Rectal smooth muscle tissue (tissue), 1 donor: ENCODE data around the gene TBC1D2.

Experiments used
- H3K27ac ChIP-seq: one replicate; pipeline ENCODE4 v1.7.0; 2013; ENCODE audit warnings: low read depth, low read length, inconsistent platforms
- H3K27me3 ChIP-seq: one replicate; pipeline ENCODE4 v1.7.0; 2013; ENCODE audit warnings: low read length; ENCODE audit not compliant: control insufficient read depth, insufficient read depth
- H3K36me3 ChIP-seq: one replicate; pipeline ENCODE4 v1.7.0; 2013; ENCODE audit warnings: low read length; ENCODE audit not compliant: control insufficient read depth, insufficient read depth
- H3K4me1 ChIP-seq: one replicate; pipeline ENCODE4 v1.7.0; 2013; ENCODE audit warnings: low read length; ENCODE audit not compliant: control insufficient read depth, insufficient read depth
- H3K4me3 ChIP-seq: one replicate; pipeline ENCODE4 v1.7.0; 2013; ENCODE audit warnings: low read length
- H3K9ac ChIP-seq: one replicate; pipeline ENCODE4 v1.7.0; 2013; ENCODE audit warnings: low read length

TBC1D2 gene

DNA sequence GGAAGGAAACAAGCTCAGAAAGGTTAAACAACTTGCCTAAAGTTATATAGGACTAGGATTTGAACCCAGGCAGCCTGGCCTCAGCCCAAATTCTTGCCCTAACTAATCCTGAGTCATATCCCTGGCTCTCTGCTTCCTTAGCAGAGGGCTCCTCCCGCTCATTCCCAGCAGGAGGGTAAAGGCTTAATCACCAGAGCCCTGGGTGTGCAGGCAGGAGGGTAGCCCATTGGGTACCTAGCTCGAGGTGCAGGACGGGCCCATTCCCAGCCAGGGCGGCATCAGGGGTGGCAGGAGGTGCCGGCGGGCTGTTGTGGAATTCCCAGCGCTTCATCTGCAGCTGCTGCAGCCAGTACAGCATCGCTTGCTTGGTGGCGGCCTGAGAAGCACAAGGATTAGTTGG is 3.9 kb downstream of the TBC1D2 start:
- Histone ChIP-seq H3K27me3 (no peaks in the 10 kb centered on the region), H3K4me1 (peaks cover 5% of the 10 kb centered on the region), H3K27ac (no peak overlapping the region), H3K36me3 (no peaks in the 10 kb centered on the region), H3K9ac (no peak overlapping the region), H3K4me3 (no peak overlapping the region)

DNA sequence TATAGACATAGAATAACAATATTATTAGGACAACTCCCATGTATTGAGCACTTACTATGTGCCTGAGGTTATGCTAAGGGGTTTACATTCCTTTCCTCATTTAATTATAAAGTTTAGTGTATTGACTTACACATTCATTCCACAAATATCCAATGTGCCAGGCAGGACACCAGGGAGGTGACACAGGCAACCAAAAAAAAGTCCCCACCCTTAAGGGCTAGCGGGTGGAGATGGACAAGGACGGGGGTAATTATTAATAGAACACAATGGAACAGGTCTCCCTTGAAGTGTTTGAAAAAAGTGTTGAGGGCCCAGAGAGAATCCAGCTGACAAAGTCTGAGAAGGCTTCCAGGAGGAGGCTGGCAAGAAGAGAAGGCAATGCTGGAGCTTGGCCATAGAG is 5.7 kb downstream of the TBC1D2 start:
- H3K27me3 ChIP-seq, result no peaks in the 10 kb centered on the region
- H3K9ac ChIP-seq, result no peak overlapping the region
- no peak overlapping the region for H3K4me3 ChIP-seq
- no peak overlapping the region for H3K27ac ChIP-seq
- peaks cover 5% of the 10 kb centered on the region for H3K4me1 ChIP-seq
- H3K36me3 ChIP-seq, result no peaks in the 10 kb centered on the region

DNA sequence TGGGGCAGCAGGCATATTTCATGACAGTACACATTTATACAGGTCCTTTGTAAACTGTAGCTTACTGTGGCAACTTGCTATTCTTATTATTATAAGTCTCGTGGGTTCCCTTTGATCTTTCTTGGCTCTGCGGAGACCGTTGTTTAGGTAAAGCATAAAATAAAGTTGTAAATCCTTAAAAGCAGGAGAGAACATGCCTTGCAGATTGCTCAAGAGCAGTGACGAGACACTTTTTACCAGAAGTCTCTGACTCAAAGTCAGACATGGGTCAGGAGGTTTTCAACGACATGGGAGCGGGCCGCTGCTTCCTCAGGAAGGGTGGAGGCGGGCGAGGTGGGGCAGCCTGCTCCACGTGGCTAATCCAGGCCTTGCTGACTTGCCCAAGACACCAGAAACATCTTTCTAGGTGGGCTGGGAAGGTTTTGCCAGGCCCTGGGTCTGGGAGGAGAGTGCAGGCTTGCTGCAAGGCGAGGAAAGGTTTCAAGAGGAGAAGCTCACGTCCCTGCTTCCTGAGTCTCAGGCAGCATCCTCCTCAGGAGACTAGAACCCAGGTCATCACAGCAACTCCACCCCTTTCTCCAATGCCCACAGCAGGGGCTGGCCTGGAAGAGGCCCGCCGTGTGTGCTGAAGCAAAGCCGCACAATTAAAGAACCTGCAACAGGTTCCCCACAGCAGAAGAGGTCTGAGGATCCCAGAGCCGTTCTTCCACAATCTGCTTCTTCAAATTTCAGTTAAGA is 6.5 kb downstream of the TBC1D2 start:
- H3K4me3 ChIP-seq, result no peak overlapping the region
- no peaks in the 10 kb centered on the region for H3K36me3 ChIP-seq
- no peak overlapping the region for H3K27ac ChIP-seq
- no peaks in the 10 kb centered on the region for H3K4me1 ChIP-seq
- H3K9ac ChIP-seq, result no peak overlapping the region
- no peaks in the 10 kb centered on the region for H3K27me3 ChIP-seq

DNA sequence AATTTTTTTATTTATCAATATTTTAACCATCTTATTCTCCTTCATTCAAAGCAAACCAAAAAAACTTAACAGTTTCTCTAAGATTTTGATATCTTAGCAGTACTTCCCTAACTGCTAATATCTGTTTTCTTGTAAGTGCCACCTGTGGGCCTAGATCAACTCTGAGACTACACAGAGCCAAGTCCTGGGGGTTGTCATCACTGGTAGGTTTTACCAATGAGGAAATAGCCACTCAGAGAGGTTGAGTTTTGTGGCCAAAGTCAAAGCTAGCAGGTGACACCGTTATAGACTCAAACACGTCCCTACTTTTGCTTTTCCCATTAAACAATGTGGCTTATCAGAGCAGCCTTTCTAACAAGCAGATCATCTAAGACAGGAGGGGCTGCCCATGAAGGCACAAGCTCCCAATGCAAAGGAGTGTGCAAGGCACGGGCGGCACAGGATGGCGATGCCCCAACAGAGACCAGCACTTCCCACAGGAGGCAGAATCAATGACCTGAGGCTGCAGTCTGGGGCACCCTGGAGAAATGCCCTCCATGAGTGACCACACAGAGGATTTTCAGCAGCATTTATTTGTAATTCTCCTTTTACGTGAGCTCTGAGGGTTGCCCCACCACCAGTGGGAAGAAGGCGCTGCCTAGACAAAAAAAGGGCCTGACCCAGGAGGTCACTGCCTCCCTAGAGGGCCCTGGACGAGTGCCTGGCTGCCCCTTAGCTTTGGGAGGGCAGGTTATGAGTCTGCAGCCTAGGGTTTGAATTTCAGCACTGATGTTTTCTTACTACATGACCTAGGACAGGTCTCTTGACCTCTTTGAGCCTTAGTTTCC is 7.4 kb downstream of the TBC1D2 start:
- no peak overlapping the region for H3K9ac ChIP-seq

DNA sequence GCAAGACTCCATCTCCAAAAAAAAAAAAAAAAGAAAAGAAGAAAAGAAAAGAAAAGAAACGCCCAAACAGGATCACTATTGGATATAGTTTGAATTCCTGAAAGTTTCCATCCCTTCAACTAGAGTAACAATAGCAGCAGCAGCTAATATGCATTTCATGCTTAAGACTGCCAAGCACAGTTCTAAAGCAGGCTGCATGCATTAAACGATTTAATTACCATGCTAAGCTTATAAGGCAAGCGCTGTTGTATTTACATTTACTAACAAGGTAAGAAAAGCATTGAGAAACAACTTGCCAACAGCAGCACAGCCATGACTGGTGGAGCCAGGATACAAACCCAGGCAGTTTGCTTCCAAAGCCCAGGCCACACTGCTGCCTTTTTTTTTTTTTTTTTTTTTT is 13.0 kb downstream of the TBC1D2 start:
- H3K27me3 ChIP-seq, result no peaks in the 10 kb centered on the region
- H3K36me3 ChIP-seq, result no peaks in the 10 kb centered on the region
- H3K4me1 ChIP-seq, result no peaks in the 10 kb centered on the region

More for the DNA sequence above, 7.4 kb downstream of the TBC1D2 start:
- H3K36me3 ChIP-seq, result no peaks in the 10 kb centered on the region
- no peaks in the 10 kb centered on the region for H3K27me3 ChIP-seq
- H3K27ac ChIP-seq, result no peak overlapping the region
- no peaks in the 10 kb centered on the region for H3K4me1 ChIP-seq
- no peak overlapping the region for H3K4me3 ChIP-seq

DNA sequence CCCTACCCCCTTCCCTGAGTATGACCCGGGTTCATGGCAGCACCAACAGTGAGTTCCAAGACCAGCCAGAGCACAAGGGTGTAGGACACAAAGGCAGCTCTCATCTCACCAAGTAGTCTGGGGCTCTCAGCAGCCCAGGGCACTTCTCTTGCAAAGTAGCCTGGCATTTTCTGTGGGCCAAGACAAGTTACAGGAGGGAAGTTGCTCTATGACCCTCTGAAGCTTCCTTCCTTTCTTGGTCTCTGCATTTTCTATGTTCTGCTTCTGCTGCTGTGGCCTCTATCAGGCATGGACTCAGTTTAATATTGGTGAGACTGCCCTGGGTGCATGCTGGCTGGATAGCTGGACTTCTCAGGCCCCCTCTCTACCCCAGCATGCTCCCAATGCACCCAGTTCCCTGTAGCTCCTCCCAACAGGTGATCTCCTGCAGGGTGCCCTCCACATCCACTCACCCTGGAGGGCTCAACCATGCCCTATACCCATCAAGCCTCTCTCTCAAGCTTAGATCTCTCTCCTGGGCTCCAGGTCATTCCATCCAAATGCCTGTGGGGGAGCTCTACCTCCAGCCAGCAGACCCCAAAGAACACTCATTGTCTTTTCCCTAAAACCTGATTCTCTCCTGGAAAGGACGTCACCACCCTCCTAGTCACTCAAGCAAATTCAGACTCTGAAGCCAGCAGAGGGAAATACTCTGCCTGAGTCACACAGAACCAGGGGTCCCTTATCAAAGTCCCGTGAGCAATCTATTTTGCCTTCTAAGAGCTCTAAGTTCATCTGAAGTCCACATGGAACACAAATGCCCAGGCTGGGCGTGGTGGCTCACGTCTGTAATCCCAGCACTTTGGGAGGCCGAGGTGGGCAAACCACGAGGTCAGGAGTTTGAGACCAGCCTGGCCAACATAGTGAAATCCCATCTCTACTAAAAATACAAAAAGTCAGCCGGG is 13.8 kb downstream of the TBC1D2 start:
- Histone ChIP-seq H3K4me1 (no peaks in the 10 kb centered on the region), H3K27me3 (no peaks in the 10 kb centered on the region), H3K4me3 (no peak overlapping the region), H3K36me3 (no peaks in the 10 kb centered on the region), H3K27ac (no peak overlapping the region), H3K9ac (no peak overlapping the region)

More for the DNA sequence above, 13.0 kb downstream of the TBC1D2 start:
- Histone ChIP-seq H3K27ac (no peak overlapping the region), H3K4me3 (no peak overlapping the region), H3K9ac (no peak overlapping the region)

DNA sequence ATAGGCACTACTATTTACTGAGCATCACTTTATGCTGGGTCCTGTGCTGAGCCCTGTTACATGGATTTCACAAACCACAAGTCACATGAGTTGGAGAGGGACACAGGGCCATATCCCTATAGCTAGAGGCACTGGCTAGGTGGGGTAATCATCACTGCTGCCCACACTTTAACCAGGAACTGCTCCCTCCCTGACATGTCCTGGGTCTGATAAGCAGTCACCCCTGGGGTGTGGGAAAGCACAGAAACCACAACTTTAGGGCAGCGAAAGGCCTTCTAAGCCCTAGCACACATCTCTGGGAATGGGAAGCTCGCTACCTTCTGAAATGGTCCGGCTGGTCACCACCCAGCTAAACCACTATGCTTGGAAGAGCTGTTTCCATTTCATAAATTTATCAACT is 15.0 kb downstream of the TBC1D2 start:
- Histone ChIP-seq H3K27ac (no peak overlapping the region), H3K9ac (no peak overlapping the region), H3K36me3 (no peaks in the 10 kb centered on the region), H3K4me3 (no peak overlapping the region), H3K27me3 (no peaks in the 10 kb centered on the region), H3K4me1 (no peaks in the 10 kb centered on the region)

DNA sequence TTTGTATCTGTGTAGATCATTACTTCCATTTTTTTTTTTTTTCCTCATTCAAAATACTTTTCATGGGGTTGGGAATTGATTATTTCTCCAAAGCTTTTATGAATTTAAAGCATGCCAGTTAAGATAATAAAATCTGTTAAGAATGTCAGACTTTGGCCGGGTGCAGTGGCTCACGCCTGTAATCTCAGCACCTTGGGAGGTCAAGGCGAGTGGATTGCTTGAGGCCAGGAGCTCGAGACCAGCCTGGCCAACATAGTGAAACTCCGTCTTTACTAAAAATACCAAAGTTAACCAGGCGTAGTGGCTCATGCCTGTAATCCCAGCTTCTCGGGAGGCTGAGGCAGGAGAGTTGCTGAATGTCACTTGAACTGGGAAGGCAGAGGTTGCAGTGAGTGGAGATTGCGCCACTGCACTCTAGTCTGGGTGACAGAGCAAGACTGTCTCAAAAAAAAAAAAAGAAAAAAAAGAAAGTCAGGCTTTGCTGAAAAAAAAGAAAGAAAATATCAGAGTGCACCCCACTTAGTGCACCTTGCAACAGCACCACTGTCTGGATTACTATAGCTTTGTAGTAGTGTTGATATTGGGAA is 18.5 kb downstream of the TBC1D2 start:
- no peak overlapping the region for H3K4me3 ChIP-seq
- H3K27me3 ChIP-seq, result no peaks in the 10 kb centered on the region
- H3K36me3 ChIP-seq, result peaks cover 3% of the 10 kb centered on the region
- no peaks in the 10 kb centered on the region for H3K4me1 ChIP-seq
- no peak overlapping the region for H3K9ac ChIP-seq
- H3K27ac ChIP-seq, result no peak overlapping the region

DNA sequence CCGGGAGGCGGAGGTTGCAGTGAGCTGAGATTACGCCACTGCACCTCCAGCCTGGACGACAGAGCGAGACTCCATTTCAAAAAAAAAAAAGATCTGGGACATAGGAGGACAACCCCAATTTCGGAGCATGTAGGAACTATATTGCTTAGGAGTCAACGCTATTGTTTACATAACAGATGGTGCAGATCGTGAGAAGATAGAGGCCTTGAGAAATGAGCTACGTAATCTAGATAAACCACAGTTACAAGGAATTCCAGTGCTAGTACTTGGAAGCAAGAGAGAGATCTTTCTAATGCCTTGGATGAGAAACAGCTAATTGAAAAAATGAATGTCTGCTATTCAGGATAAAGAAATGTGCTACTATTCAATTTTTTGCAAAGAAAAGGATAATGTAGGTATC is 20.3 kb downstream of the TBC1D2 start:
- Histone ChIP-seq H3K27me3 (no peaks in the 10 kb centered on the region), H3K4me3 (no peak overlapping the region), H3K9ac (no peak overlapping the region), H3K36me3 (peaks cover 3% of the 10 kb centered on the region), H3K27ac (no peak overlapping the region), H3K4me1 (no peaks in the 10 kb centered on the region)

DNA sequence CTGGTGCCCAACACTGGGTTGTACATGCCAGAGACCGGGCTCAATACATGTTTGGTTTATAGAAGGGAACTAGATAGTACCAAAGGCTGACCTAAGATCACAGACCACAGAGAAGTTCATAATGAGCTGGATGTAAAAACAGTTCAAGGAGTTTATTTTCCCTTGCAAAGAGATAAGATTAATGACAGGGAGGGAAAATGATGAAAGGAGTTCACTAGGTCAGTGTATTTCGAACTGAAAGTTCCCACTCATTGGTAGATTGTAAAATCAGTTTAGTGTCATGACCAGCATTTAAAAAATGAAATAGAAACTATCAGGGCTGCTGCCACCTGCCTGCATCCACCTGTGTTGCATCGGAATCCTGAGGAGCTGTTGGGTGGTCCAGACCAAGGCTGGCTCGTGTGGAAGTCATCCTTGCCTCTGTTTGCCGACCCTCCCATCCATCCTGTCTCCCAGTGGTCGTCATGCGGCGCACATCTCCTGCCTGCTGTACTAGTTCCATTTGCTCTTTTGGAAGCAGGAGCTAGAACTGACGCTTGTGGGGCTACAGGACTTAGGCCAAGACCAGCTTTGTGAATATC is 21.1 kb downstream of the TBC1D2 start:
- Histone ChIP-seq H3K27ac (no peak overlapping the region), H3K4me1 (no peaks in the 10 kb centered on the region), H3K4me3 (no peak overlapping the region), H3K27me3 (no peaks in the 10 kb centered on the region), H3K36me3 (peaks cover 3% of the 10 kb centered on the region), H3K9ac (no peak overlapping the region)

DNA sequence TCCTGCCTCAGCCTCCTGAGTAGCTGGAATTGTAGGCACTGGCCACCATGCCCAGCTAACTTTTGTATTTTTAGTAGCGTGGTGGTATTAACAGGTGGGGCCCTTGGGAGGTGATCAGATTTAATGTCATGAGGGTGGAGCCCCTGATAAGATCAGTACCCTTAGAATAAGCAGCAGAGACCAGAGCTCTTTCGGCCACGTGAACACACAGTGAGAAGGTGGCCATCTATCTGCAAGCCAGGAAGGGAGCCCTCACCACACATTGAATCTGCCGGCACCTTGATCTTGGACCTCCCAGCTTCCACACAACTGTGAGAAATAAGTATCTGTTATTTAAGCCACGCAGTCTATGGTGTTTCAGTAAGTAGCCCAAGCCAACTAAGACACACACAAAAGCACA is 22.5 kb downstream of the TBC1D2 start:
- Histone ChIP-seq H3K4me1 (no peaks in the 10 kb centered on the region), H3K9ac (no peak overlapping the region), H3K27ac (no peak overlapping the region), H3K4me3 (no peak overlapping the region), H3K36me3 (peaks cover 6% of the 10 kb centered on the region), H3K27me3 (no peaks in the 10 kb centered on the region)
